T-helper 2 cell treated with Interferon-gamma antibody and Interleukin-4, amounts not matched to agents 5 μg/mL and 100 μg/mL, for 36 hours (primary cell): ENCODE measurements around the gene TNFRSF1A.

Experiments used
- DNase-seq: peaks from one replicate; pipeline ENCODE4 v3.0.0; 2021; ENCODE audit warnings: low spot score
- H3K27ac Mint-ChIP-seq: one replicate; pipeline ENCODE4 v1.8.0; 2021; ENCODE audit warnings: mild to moderate bottlenecking, mixed read lengths
- H3K27me3 Mint-ChIP-seq: one replicate; pipeline ENCODE4 v1.8.0; 2021; ENCODE audit warnings: low read depth, mixed read lengths
- H3K36me3 Mint-ChIP-seq: one replicate; pipeline ENCODE4 v1.8.0; 2021; ENCODE audit warnings: low read depth, mixed read lengths
- H3K4me1 Mint-ChIP-seq: one replicate; pipeline ENCODE4 v1.8.0; 2021; ENCODE audit warnings: low read depth, mixed read lengths
- H3K4me3 Mint-ChIP-seq: one replicate; pipeline ENCODE4 v1.8.0; 2022; ENCODE audit warnings: mild to moderate bottlenecking, moderate library complexity, mixed read lengths
- H3K9me3 Mint-ChIP-seq: one replicate; pipeline ENCODE4 v1.8.0; 2021; ENCODE audit warnings: mixed read lengths

The TNFRSF1A gene

GRCh38 chr12:6378709-6379472 lies 37.0 kb upstream of the TNFRSF1A start:
- DNase-seq: no peak
- Mint-ChIP-seq H3K27ac (no peak overlapping the region), H3K4me1 (peaks cover 15% of the 10 kb centered on the region), H3K36me3 (no peaks in the 10 kb centered on the region), H3K27me3 (peaks cover 28% of the 10 kb centered on the region), H3K4me3 (no peak overlapping the region), H3K9me3 (no peaks in the 10 kb centered on the region)

- Mint-ChIP-seq H3K27ac (no peak overlapping the region), H3K27me3 (peaks cover 21% of the 10 kb centered on the region), H3K4me1 (peaks cover 17% of the 10 kb centered on the region), H3K9me3 (no peaks in the 10 kb centered on the region), H3K4me3 (no peak overlapping the region), H3K36me3 (no peaks in the 10 kb centered on the region)
- no peak for DNase-seq
Observed at GRCh38 chr12:6377667-6377994, 35.8 kb upstream of the TNFRSF1A start.

GRCh38 chr12:6376870-6377666 lies 35.2 kb upstream of the TNFRSF1A start:
- peaks cover 21% of the 10 kb centered on the region for H3K4me1 Mint-ChIP-seq

GRCh38 chr12:6376079-6376869 lies 34.4 kb upstream of the TNFRSF1A start:
- Mint-ChIP-seq H3K4me1 (peaks cover 21% of the 10 kb centered on the region), H3K27ac (peak overlapping the region; percentile 49), H3K4me3 (peak overlapping the region; percentile 44), H3K27me3 (peaks cover 8% of the 10 kb centered on the region), H3K9me3 (no peaks in the 10 kb centered on the region), H3K36me3 (no peaks in the 10 kb centered on the region)
- DNase-seq: no peak

More at GRCh38 chr12:6376870-6377666, 35.2 kb upstream of the TNFRSF1A start:
- peak overlapping the region; percentile 23 for H3K27ac Mint-ChIP-seq
- no peaks in the 10 kb centered on the region for H3K36me3 Mint-ChIP-seq
- no peaks in the 10 kb centered on the region for H3K9me3 Mint-ChIP-seq
- no peak overlapping the region for H3K4me3 Mint-ChIP-seq
- no peak for DNase-seq
- peaks cover 16% of the 10 kb centered on the region for H3K27me3 Mint-ChIP-seq

GRCh38 chr12:6375269-6376078 lies 33.6 kb upstream of the TNFRSF1A start, which contains the start of gene SCNN1A:
Gene SCNN1A (minus strand): TSS chr12:6375563. CDS start chr12:6374783, 780 bp downstream.
- Mint-ChIP-seq H3K9me3 (no peaks in the 10 kb centered on the region), H3K27ac (peak within 1 kb of the TSS; percentile 79), H3K36me3 (no peaks in the 10 kb centered on the region), H3K4me1 (peaks cover 21% of the 10 kb centered on the region), H3K4me3 (peak within 1 kb of the TSS; percentile 44), H3K27me3 (peaks cover 3% of the 10 kb centered on the region)
- no peak for DNase-seq

- DNase-seq: no peak
- no peaks in the 10 kb centered on the region for H3K9me3 Mint-ChIP-seq
- peak overlapping the region; percentile 61 for H3K27ac Mint-ChIP-seq
- no peak overlapping the region for H3K4me3 Mint-ChIP-seq
- peaks cover 21% of the 10 kb centered on the region for H3K4me1 Mint-ChIP-seq
- no peaks in the 10 kb centered on the region for H3K36me3 Mint-ChIP-seq
- H3K27me3 Mint-ChIP-seq: peaks cover 3% of the 10 kb centered on the region
Observed at GRCh38 chr12:6374786-6375160, 32.9 kb upstream of the TNFRSF1A start.

GRCh38 chr12:6374028-6374785 lies 32.3 kb upstream of the TNFRSF1A start:
- H3K27ac Mint-ChIP-seq: no peak overlapping the region
- no peak for DNase-seq

GRCh38 chr12:6373022-6373787 lies 31.3 kb upstream of the TNFRSF1A start:
- H3K27ac Mint-ChIP-seq: no peak overlapping the region
- H3K27me3 Mint-ChIP-seq: peaks cover 2% of the 10 kb centered on the region
- no peak for DNase-seq
- no peaks in the 10 kb centered on the region for H3K9me3 Mint-ChIP-seq
- H3K36me3 Mint-ChIP-seq: no peaks in the 10 kb centered on the region
- no peak overlapping the region for H3K4me3 Mint-ChIP-seq
- H3K4me1 Mint-ChIP-seq: peaks cover 25% of the 10 kb centered on the region

More at GRCh38 chr12:6374028-6374785, 32.3 kb upstream of the TNFRSF1A start:
- Mint-ChIP-seq H3K4me3 (no peak overlapping the region), H3K27me3 (peaks cover 2% of the 10 kb centered on the region), H3K36me3 (no peaks in the 10 kb centered on the region), H3K9me3 (no peaks in the 10 kb centered on the region), H3K4me1 (peaks cover 21% of the 10 kb centered on the region)

- peak overlapping the region; percentile 28 for H3K27ac Mint-ChIP-seq
- H3K4me3 Mint-ChIP-seq: no peak overlapping the region
- no peak for DNase-seq
- H3K4me1 Mint-ChIP-seq: peaks cover 32% of the 10 kb centered on the region
- H3K27me3 Mint-ChIP-seq: peaks cover 2% of the 10 kb centered on the region
- H3K36me3 Mint-ChIP-seq: no peaks in the 10 kb centered on the region
- no peaks in the 10 kb centered on the region for H3K9me3 Mint-ChIP-seq
Observed at GRCh38 chr12:6372403-6373003, 30.6 kb upstream of the TNFRSF1A start.

- Mint-ChIP-seq H3K4me1 (peaks cover 27% of the 10 kb centered on the region), H3K36me3 (no peaks in the 10 kb centered on the region), H3K27me3 (peaks cover 2% of the 10 kb centered on the region), H3K27ac (peak overlapping the region; percentile 15), H3K4me3 (no peak overlapping the region), H3K9me3 (no peaks in the 10 kb centered on the region)
- DNase-seq: no peak
Observed at GRCh38 chr12:6370994-6371754, 29.3 kb upstream of the TNFRSF1A start.

- no peak for DNase-seq
- no peaks in the 10 kb centered on the region for H3K36me3 Mint-ChIP-seq
- no peak overlapping the region for H3K27ac Mint-ChIP-seq
- no peaks in the 10 kb centered on the region for H3K27me3 Mint-ChIP-seq
- H3K4me1 Mint-ChIP-seq: peaks cover 23% of the 10 kb centered on the region
- H3K9me3 Mint-ChIP-seq: no peaks in the 10 kb centered on the region
- H3K4me3 Mint-ChIP-seq: no peak overlapping the region
Observed at GRCh38 chr12:6370576-6370935, 28.7 kb upstream of the TNFRSF1A start.
